Activated CD8-positive, alpha-beta memory T cell treated with anti-CD3 and anti-CD28 coated beads, Interleukin-2, amount 10 ng/mL, durations not matched to agents 7 days and 5 days (primary cell): Measurements from ENCODE around the gene WDFY3. TPM values are rescaled to one million over a fixed set of nuclear protein-coding genes. Genes with fewer than 3 reads are reported as not detected.

Experiments
- ATAC-seq: fragments of 150-1000 bp; cut with Tn5 transposase; one replicate; pipeline ENCODE4 v1.10.0; 2021; ENCODE audit warnings: moderate library complexity
- CTCF ChIA-PET: fragments of 350-600 bp; sonication (Branson Sonifier 250); formaldehyde crosslinking; loops from one replicate; lab custom pipeline; 2021; ENCODE audit warnings: antibody characterized with exemption; lab: Charles Lee
- DNase-seq: peaks from one replicate; pipeline ENCODE4 v3.0.0-alpha.2; 2020
- H3K27ac Mint-ChIP-seq: one replicate; pipeline ENCODE4 v1.8.0; 2021; ENCODE audit warnings: mild to moderate bottlenecking, mixed read lengths
- H3K27me3 Mint-ChIP-seq: one replicate; pipeline ENCODE4 v1.8.0; 2021; ENCODE audit warnings: mixed read lengths
- H3K36me3 Mint-ChIP-seq: one replicate; pipeline ENCODE4 v1.8.0; 2021; ENCODE audit warnings: mild to moderate bottlenecking, mixed read lengths
- H3K4me1 Mint-ChIP-seq: one replicate; pipeline ENCODE4 v1.8.0; 2021; ENCODE audit warnings: mixed read lengths
- H3K4me3 Mint-ChIP-seq: one replicate; pipeline ENCODE4 v1.8.0; 2021; ENCODE audit warnings: mild to moderate bottlenecking, moderate library complexity, mixed read lengths
- H3K9me3 Mint-ChIP-seq: one replicate; pipeline ENCODE4 v1.8.0; 2022; ENCODE audit warnings: low read depth, mixed read lengths
- total RNA-seq, 2 experiments: library from RNA; stranded (reverse); gene quantifications; one replicate each; pipeline ENCODE4 v1.2.3, GENCODE V29; 2021

WDFY3 gene
- total RNA-seq, 2 experiments from 2014 or later, result 0.09 to 0.66 TPM

DNA sequence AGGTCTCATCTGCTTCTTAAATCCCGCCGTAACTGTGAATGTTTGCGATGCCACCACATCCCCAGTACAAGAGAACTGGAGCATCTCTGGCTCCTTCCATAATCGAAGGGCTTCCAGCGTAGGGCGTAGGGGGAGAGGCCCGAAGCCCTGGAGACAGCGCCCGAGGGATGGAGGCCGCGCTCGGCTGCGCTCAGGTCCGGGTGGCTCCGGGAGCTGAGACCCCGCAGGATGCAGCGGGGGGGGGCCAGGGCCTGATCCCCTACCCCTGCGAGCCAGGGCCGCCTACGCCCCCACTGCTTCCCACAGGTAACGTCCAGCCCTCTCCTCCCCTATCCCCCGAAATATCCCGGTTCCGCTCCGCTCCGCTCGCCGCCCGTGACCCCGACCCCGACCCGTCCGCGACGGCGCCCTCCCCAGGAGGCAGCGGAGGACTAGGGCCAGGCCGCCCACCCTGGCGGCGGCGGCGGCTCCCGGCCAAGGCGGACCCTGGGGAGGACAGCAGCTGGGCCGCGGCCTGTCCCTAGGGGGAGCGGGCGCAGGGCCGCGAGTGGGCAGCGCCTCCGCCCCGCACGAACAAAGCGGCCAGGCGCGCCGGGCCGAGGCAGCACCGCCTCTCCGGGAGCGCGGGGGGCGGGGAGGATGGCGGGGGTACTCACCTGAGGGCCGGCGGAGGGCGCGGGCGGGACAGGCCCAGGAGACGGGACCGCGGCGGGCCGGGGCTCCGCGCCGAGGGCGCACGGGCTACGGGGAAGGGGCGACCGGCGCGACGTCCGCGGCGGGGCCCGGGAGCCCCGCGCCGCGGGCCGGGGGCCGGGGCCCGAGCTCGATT is 723 bp downstream of the WDFY3 start:
- H3K36me3 Mint-ChIP-seq, result peaks cover 2% of the 10 kb centered on the region
- H3K27me3 Mint-ChIP-seq, result peaks cover 38% of the 10 kb centered on the region
- ATAC-seq (peak; percentile 30), DNase-seq (no peak)
- no peaks in the 10 kb centered on the region for H3K9me3 Mint-ChIP-seq
- H3K4me1 Mint-ChIP-seq, result peaks cover 6% of the 10 kb centered on the region
- CTCF ChIA-PET, result no interaction called here
- H3K4me3 Mint-ChIP-seq, result peak overlapping the region; percentile 42
- H3K27ac Mint-ChIP-seq, result no peak overlapping the region

DNA sequence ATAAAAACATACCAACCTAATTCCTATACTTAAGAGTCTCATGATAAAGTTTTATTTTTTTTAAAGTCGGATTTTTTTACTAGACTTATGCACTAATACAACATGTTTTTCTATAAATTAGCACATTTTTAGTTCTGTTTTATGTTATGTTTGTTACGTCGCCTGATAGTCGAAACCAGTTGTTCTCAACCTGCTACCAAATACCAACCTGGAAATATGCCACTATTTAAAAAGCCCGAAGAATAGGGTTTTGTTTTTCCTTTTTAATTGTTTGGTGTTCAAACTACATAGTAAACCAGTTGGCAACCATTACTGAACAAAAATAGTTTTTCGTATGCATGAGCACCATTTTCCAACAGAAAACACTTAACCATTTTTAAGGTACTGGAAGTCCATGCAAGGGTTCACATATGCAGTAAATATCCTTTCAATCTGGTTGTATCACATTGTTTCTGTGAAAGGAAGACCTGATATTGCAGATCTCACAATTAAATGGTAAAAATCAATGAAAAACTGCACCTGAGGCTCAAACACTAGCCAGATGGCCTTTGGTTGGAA is 1.4 kb downstream of the WDFY3 start:
- Mint-ChIP-seq H3K9me3 (no peaks in the 10 kb centered on the region), H3K36me3 (peaks cover 2% of the 10 kb centered on the region), H3K27ac (no peak overlapping the region), H3K27me3 (peaks cover 38% of the 10 kb centered on the region), H3K4me3 (peak overlapping the region; percentile 42), H3K4me1 (peaks cover 6% of the 10 kb centered on the region)
- ATAC-seq, result no peak
- CTCF ChIA-PET, result no interaction called here
- DNase-seq, result no peak

DNA sequence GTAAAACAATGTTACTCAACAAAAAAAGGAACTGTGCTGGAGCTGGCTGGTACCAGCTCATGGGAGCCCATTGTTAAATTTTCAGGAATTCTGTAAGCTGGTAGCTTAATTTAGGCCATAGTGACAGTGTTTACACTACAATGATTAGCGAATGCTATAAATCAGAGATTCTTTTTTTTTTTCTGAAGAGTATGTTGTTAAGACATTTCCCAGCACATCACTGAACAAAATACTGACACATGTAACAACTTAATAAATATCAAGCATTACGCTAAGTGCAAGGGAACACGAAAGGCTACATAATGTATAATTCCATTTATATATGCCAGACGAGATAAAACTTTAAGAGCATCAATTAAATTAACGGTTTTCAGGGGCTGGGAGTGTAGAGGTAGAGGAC is 4.4 kb downstream of the WDFY3 start:
- no peak for DNase-seq

DNA sequence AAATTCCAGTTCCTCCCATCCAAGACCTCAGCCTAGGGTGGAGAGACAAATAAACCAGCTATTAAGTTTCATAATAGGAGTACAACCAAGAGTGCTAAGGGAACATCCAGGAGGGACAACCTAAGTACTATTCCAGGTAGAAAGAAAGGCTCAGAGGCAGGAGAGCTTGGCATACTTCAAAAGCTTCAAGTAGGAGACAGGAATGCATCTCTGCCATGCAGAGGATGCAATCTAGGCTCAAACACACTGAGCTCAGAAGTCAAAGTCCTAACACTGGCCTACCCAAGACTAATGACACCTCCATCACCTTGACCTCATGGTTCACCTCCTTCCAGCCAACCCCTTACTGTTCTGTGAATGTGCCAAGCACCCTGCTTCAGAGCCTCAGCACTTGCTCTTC is 8.1 kb downstream of the WDFY3 start:
- Mint-ChIP-seq H3K27me3 (peaks cover 2% of the 10 kb centered on the region), H3K9me3 (no peaks in the 10 kb centered on the region), H3K4me3 (no peak overlapping the region), H3K36me3 (no peaks in the 10 kb centered on the region), H3K27ac (no peak overlapping the region), H3K4me1 (no peaks in the 10 kb centered on the region)
- CTCF ChIA-PET, result no interaction called here
- DNase-seq (no peak), ATAC-seq (no peak)

More for the DNA sequence above, 4.4 kb downstream of the WDFY3 start:
- ATAC-seq, result no peak
- H3K4me1 Mint-ChIP-seq, result peaks cover 6% of the 10 kb centered on the region
- H3K9me3 Mint-ChIP-seq, result no peaks in the 10 kb centered on the region
- peaks cover 2% of the 10 kb centered on the region for H3K36me3 Mint-ChIP-seq
- H3K27me3 Mint-ChIP-seq, result peaks cover 19% of the 10 kb centered on the region
- no peak overlapping the region for H3K27ac Mint-ChIP-seq
- no peak overlapping the region for H3K4me3 Mint-ChIP-seq
- CTCF ChIA-PET, result no interaction called here

DNA sequence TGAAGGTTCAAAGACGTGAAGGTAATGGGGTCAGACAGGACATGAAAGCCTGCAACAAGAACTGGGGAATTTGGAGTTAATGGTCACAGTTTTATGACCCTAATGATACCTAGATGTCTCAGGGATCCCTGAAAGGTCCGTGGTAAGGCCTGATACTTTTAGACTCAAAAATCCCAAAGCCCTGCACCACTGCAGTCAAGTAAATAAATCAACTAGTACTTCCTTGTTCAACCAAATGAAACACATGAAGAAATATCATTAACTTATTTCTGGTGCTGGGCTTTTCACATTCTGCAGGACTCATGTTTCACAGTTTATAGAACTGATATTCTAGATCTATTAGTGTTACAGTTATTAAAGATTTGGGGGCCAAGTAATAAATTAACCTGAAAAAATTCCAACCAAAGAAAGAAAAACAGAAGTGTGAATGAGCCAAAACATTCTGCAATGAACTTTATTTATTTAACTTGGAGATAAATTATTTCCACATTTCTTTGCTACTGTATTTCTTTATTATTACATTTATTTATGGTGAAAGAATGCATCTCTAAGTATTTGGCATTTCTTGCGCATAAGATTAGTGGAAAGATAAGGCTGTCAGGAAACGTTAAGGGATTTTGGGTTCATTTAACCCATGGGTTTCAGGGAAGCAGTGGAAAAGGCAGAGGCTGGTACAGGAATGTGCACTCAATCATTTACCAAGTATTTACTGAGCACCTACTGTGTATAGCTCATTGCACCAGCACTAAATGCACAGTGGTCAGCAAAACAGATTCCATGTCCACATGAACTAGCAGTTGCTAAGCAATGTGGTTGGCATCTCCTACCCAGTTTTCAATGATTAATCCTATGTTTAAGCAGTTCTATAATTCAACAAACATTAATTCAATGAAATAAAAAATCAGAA is 8.7 kb downstream of the WDFY3 start:
- DNase-seq, result no peak
- CTCF ChIA-PET, result no interaction called here
- no peaks in the 10 kb centered on the region for H3K4me1 Mint-ChIP-seq

DNA sequence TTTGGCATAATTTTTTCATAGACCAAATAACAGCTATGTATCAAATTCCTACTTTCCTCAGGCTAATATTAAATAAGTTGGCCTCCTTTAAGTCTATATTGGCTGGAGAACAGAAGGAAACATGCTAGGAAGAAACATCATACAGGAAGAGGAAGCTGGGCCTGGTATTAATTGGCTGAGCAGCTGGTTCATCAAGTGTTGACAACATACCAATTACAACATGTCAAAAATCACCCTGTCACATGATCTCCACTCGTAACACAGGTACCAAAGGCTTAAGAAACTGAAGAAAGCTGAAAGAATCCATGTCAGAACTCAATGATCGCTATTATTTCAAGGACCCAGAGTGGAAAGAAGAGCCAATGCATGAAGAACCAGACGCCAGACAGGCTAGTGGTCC is 10.5 kb downstream of the WDFY3 start:
- DNase-seq (no peak), ATAC-seq (no peak)
- Mint-ChIP-seq H3K36me3 (no peaks in the 10 kb centered on the region), H3K9me3 (no peaks in the 10 kb centered on the region), H3K27ac (no peak overlapping the region), H3K27me3 (no peaks in the 10 kb centered on the region), H3K4me3 (no peak overlapping the region), H3K4me1 (no peaks in the 10 kb centered on the region)
- CTCF ChIA-PET, result interaction anchor here (1.2 kb wide), 1 partner anchor 30 kb away, joined by 3 read pairs; no protein-coding TSS in a partner anchor

More for the DNA sequence above, 8.7 kb downstream of the WDFY3 start:
- H3K9me3 Mint-ChIP-seq, result no peaks in the 10 kb centered on the region
- H3K36me3 Mint-ChIP-seq, result no peaks in the 10 kb centered on the region
- no peak for ATAC-seq
- H3K4me3 Mint-ChIP-seq, result no peak overlapping the region
- H3K27me3 Mint-ChIP-seq, result peaks cover 2% of the 10 kb centered on the region
- H3K27ac Mint-ChIP-seq, result no peak overlapping the region

DNA sequence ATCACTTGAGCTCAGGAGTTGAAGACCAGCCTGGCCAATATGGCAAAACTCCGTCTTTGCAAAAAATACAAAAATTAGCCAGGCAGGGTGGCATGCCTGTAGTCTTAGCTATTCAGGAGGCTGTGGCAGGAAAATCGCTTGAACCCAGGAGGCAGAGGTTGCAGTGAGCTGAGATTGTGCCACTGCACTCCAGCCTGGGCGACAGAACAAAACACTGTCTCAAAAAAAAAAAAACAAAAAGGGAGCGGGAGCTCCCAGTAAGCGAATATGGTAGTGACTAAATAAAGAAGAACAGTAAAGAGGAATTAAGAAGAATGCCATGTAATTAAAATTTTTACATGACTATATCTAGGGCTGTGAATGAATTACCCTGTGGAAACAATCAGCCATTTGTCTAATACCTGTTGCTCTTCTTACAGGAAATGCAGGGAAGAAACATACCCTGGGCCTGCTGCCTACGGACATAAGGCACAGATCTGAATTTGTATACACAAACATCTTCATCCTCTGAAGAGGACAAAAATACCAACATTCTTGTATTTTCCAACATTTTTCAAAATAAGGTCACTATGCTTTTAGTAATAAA is 11.4 kb downstream of the WDFY3 start:
- Mint-ChIP-seq H3K27ac (no peak overlapping the region), H3K4me1 (no peaks in the 10 kb centered on the region), H3K36me3 (no peaks in the 10 kb centered on the region), H3K9me3 (no peaks in the 10 kb centered on the region), H3K4me3 (no peak overlapping the region), H3K27me3 (no peaks in the 10 kb centered on the region)
- ATAC-seq (no peak), DNase-seq (no peak)
- CTCF ChIA-PET, result no interaction called here

DNA sequence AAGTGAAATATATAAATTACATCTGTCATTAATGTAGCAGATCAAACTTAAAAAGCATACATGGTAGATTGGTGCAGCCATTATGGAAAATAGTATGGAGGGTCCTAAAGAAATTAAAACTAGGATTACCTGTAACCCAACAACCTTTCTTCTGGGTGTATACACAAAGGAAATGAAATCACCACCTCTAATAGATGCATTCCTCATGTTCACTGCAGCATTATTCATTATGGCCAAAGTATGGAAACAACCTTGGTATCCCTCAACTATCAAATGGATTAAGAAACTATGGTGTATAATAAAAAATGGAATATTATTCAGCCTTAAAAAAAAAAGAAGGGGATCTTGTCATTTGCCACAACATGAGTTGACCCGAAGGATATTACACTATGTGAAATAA is 13.7 kb downstream of the WDFY3 start:
- Mint-ChIP-seq H3K36me3 (no peaks in the 10 kb centered on the region), H3K27ac (no peak overlapping the region), H3K27me3 (no peaks in the 10 kb centered on the region), H3K4me1 (no peaks in the 10 kb centered on the region), H3K4me3 (no peak overlapping the region), H3K9me3 (no peaks in the 10 kb centered on the region)
- CTCF ChIA-PET, result no interaction called here
- no peak for DNase-seq
- no peak for ATAC-seq

DNA sequence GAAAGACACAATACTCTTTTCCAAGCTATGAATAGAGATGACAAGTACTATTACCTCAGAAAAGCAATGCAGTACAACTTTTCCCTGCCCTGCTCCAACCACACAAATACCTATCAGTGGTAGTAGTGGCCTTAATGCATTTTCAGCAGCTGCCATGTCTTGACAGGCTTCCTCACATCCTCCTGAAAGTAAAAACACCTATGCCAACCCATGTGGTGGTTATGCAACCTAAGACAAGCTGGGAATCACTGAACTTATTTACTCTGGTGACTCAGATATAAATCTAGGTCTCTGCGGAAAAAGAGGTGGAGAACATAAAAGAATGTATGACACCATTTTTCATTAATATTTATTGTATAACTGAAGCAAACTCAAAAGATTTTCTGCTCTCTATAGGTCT is 14.5 kb downstream of the WDFY3 start:
- ATAC-seq, result no peak
- H3K4me3 Mint-ChIP-seq, result no peak overlapping the region
- H3K9me3 Mint-ChIP-seq, result no peaks in the 10 kb centered on the region
- H3K27me3 Mint-ChIP-seq, result no peaks in the 10 kb centered on the region
- no peak overlapping the region for H3K27ac Mint-ChIP-seq
- no peaks in the 10 kb centered on the region for H3K4me1 Mint-ChIP-seq
- CTCF ChIA-PET, result interaction anchor here (0.5 kb wide), 1 partner anchor 9 kb away, joined by 3 read pairs; no protein-coding TSS in a partner anchor
- no peaks in the 10 kb centered on the region for H3K36me3 Mint-ChIP-seq
- DNase-seq, result no peak

DNA sequence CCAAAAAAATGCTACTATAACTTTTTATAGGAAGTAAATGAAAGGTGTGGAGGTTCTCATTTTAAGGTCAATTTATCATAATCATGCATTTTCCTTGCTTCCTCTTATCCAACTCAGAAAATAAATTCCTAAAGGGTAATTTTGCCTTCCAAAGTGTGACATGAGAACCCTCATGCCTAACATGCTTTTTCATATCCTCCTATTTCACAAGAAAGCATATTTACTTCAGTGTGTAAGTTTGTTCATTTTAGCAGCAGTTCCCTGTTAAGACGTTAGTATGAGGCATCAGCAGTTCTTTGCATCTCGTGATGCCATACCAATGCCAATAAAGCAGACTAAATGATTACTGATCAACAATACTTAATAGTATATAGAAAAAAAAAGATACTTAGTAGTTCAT is 18.4 kb downstream of the WDFY3 start:
- ATAC-seq (no peak), DNase-seq (no peak)
- H3K4me1 Mint-ChIP-seq, result no peaks in the 10 kb centered on the region
- H3K9me3 Mint-ChIP-seq, result no peaks in the 10 kb centered on the region
- no peaks in the 10 kb centered on the region for H3K27me3 Mint-ChIP-seq
- H3K36me3 Mint-ChIP-seq, result no peaks in the 10 kb centered on the region
- H3K27ac Mint-ChIP-seq, result no peak overlapping the region
- CTCF ChIA-PET, result no interaction called here
- no peak overlapping the region for H3K4me3 Mint-ChIP-seq

DNA sequence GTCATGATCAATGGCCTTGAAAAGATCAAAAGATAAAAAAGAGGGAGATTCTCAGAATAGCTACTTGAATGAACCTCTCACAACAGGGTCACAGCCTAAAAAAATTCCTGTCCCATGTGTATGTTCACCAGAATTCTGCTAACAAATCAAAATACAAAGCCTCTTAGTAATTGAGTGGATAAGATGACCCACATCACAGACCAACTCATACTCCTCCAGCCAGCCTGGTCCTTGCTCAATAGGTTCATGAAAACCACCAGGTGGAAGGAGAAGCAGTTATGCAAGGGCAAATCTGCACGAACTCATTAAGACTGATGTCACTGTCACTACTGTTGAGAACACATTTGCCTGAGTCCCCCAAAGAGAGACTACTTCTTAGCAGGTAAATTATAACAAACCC is 21.5 kb downstream of the WDFY3 start:
- CTCF ChIA-PET, result no interaction called here
- H3K4me3 Mint-ChIP-seq, result no peak overlapping the region

DNA sequence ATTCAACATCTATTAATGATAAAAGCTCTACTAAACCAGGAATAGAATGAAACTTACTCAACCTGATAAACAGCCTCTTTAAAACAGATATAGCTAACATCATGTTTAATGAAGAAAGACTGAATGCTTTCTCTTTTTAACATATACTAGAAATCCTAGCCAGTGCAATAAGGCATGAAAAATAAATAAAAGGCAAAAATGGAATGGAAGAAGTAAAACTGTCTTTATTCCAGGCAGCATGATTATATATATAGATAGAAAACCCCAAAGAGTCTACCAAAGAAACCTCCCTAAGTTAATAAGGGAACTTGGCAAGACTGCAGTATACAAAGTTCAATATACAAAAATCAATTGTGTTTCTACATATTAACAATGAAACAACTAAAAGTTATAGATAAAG is 25.5 kb downstream of the WDFY3 start:
- H3K4me3 Mint-ChIP-seq, result no peak overlapping the region

More for the DNA sequence above, 21.5 kb downstream of the WDFY3 start:
- Mint-ChIP-seq H3K4me1 (no peaks in the 10 kb centered on the region), H3K9me3 (peaks cover 3% of the 10 kb centered on the region), H3K27ac (no peak overlapping the region), H3K36me3 (no peaks in the 10 kb centered on the region), H3K27me3 (no peaks in the 10 kb centered on the region)
- DNase-seq (no peak), ATAC-seq (no peak)

DNA sequence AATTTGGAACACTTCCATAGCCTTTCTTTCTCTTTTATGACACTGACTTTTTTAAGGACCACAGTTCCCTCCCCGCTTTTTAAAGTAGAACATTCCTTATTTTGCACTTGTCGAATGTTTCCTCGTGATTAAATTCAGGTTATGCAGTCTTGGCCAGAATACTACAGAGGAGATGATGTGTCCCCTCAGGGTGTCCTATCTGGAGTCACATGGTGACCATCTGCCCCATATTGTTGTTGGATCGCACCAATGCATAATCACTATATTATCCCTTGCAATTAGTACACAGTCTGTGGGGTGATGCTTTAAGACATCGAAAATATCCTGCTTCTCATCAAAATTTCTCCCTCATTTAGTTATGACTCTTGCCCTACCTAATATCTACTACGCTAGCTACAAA is 27.4 kb downstream of the WDFY3 start:
- Mint-ChIP-seq H3K4me3 (no peak overlapping the region), H3K36me3 (no peaks in the 10 kb centered on the region), H3K9me3 (peaks cover 3% of the 10 kb centered on the region), H3K4me1 (no peaks in the 10 kb centered on the region), H3K27me3 (no peaks in the 10 kb centered on the region), H3K27ac (no peak overlapping the region)
- DNase-seq (no peak), ATAC-seq (no peak)
- CTCF ChIA-PET, result no interaction called here

More for the DNA sequence above, 25.5 kb downstream of the WDFY3 start:
- Mint-ChIP-seq H3K27ac (no peak overlapping the region), H3K36me3 (no peaks in the 10 kb centered on the region), H3K4me1 (no peaks in the 10 kb centered on the region), H3K9me3 (peaks cover 3% of the 10 kb centered on the region), H3K27me3 (no peaks in the 10 kb centered on the region)
- CTCF ChIA-PET, result no interaction called here
- no peak for ATAC-seq
- DNase-seq, result no peak
